OCI-LY1 (cell line): ENCODE data around the gene COX19.

Source experiments
- H2AFZ ChIP-seq: fragments of 200-600 bp; sonication (generic), shearing (Covaris generic); 2 replicates; pipeline ENCODE4 v1.6.0; 2014; ENCODE audit warnings: antibody characterized with exemption, mild to moderate bottlenecking, low read length
- H3F3A ChIP-seq: fragments of 200-600 bp; sonication (generic), shearing (Covaris generic); 2 replicates; pipeline ENCODE4 v1.6.0; 2014; ENCODE audit warnings: mild to moderate bottlenecking, antibody characterized with exemption, low read length, moderate library complexity; ENCODE audit not compliant: insufficient read depth
- H3K27ac ChIP-seq: fragments of 200-600 bp; sonication (generic); 2 replicates; pipeline ENCODE4 v1.5.1; 2014; ENCODE audit warnings: low read length, mixed run types, mild to moderate bottlenecking, low read depth; ENCODE audit not compliant: poor library complexity, severe bottlenecking
- H3K27me3 ChIP-seq: fragments of 200-600 bp; sonication (generic); 2 replicates; pipeline ENCODE4 v1.6.0; 2014; ENCODE audit warnings: antibody characterized with exemption, mild to moderate bottlenecking, low read length, moderate library complexity; ENCODE audit not compliant: insufficient read depth
- H3K36me3 ChIP-seq: fragments of 200-600 bp; sonication (generic); 2 replicates; pipeline ENCODE4 v1.6.1; 2014; ENCODE audit warnings: mild to moderate bottlenecking, antibody characterized with exemption, low read length, moderate library complexity, mixed read lengths; ENCODE audit not compliant: insufficient read depth
- H3K4me1 ChIP-seq: fragments of 200-600 bp; sonication (generic); 2 replicates; pipeline ENCODE4 v1.5.1; 2014; ENCODE audit warnings: mild to moderate bottlenecking, low read length, moderate library complexity; ENCODE audit not compliant: insufficient read depth, severe bottlenecking
- H3K4me2 ChIP-seq: fragments of 200-600 bp; sonication (generic), shearing (Covaris generic); 2 replicates; pipeline ENCODE4 v1.6.1; 2014; ENCODE audit warnings: low read length
- H3K4me3 ChIP-seq: fragments of 200-600 bp; sonication (generic); 2 replicates; pipeline ENCODE4 v1.5.1; 2014; ENCODE audit warnings: low read length, low read depth, mild to moderate bottlenecking, mixed read lengths; ENCODE audit not compliant: poor library complexity, severe bottlenecking
- H3K79me2 ChIP-seq: fragments of 200-600 bp; shearing (Covaris generic); 2 replicates; pipeline ENCODE4 v1.6.1; 2016; ENCODE audit warnings: mixed run types, low read length, mixed read lengths; ENCODE audit not compliant: insufficient read depth
- H3K9ac ChIP-seq: fragments of 200-600 bp; sonication (generic), shearing (Covaris generic); 2 replicates; pipeline ENCODE4 v1.6.1; 2014; ENCODE audit warnings: mild to moderate bottlenecking, low read length, mixed read lengths
- H3K9me2 ChIP-seq: fragments of 200-600 bp; sonication (generic), shearing (Covaris generic); 2 replicates; pipeline ENCODE4 v1.6.1; 2014; ENCODE audit warnings: low read depth, mild to moderate bottlenecking, low read length, mixed read lengths
- H3K9me3 ChIP-seq: fragments of 200-600 bp; shearing (Covaris generic); 2 replicates; pipeline ENCODE4 v1.6.1; 2014; ENCODE audit warnings: low read length, mixed read lengths
- H4K20me1 ChIP-seq: fragments of 200-600 bp; sonication (generic), shearing (Covaris generic); 2 replicates; pipeline ENCODE4 v1.6.0; 2016; ENCODE audit warnings: mild to moderate bottlenecking, low read length; ENCODE audit not compliant: insufficient read depth
- EZH2 ChIP-seq: fragments of 200-600 bp; sonication (generic), shearing (Covaris generic); IDR thresholded peaks from 2 replicates; pipeline ENCODE4 v1.8.0; 2017; ENCODE audit warnings: borderline replicate concordance, mixed run types, mild to moderate bottlenecking, antibody characterized with exemption, low read length, moderate library complexity, mixed read lengths
- TF ChIP-seq, protein P1 (sequence below): fragments of 200-600 bp; sonication (generic), shearing (Covaris generic); IDR thresholded peaks from 2 replicates; pipeline ENCODE4 v1.5.1; 2017; ENCODE audit warnings: mild to moderate bottlenecking, antibody characterized with exemption, low read length, moderate library complexity, mixed read lengths

Gene COX19

DNA sequence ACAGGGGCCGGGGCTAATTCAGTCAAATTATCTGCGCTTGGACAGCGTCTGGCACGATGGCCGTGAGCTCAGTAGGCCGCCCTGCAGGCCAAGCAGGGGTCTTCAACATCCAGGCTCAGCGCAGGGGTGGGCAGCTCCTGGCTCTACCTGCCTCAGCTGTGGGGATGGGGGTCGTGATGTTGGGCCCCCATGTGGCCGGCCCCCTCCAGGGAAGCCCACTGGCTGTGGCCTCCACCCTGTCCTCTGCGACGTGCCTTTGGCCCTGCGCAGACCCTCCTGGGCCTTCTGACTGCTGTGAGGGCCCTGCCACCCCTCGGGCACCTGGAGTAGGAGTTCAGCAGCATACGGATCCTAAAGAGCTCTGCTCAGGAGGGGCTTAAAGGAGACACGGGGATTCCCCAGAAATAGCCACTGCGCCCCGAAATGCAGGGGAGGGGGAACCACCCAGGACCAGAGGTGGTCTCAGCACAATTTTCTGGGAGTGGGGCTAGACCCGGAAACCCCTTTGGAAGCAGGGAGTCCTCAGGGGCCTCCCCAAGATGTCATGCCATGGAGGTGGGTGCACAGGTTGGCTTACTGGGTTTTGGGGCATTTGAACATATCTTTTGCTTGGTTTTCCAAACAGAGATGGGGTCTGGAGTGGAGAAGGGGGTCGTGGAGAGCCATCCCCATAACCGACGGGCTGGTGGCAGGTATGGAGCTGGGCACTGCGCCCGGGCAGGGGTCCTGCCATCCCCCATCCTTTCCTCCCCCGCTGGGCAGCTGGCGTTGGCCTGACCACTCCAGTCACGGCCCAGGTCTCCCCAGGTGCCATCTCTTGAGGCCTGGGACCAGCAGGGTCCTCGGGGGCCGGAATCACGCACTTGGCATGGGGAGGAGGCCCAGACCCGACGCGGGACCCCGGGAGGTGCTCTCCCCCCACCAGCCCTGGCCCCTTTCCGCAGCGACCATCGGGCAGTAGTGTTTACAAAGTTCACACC lies 16.8 kb downstream of the COX19 start:
- no peak overlapping the region for H3K4me2 ChIP-seq
- no peak overlapping the region for H3K4me3 ChIP-seq
- no peaks in the 10 kb centered on the region for H4K20me1 ChIP-seq
- TF ChIP-seq EZH2, result no peak
- TF ChIP-seq, protein P1, sequence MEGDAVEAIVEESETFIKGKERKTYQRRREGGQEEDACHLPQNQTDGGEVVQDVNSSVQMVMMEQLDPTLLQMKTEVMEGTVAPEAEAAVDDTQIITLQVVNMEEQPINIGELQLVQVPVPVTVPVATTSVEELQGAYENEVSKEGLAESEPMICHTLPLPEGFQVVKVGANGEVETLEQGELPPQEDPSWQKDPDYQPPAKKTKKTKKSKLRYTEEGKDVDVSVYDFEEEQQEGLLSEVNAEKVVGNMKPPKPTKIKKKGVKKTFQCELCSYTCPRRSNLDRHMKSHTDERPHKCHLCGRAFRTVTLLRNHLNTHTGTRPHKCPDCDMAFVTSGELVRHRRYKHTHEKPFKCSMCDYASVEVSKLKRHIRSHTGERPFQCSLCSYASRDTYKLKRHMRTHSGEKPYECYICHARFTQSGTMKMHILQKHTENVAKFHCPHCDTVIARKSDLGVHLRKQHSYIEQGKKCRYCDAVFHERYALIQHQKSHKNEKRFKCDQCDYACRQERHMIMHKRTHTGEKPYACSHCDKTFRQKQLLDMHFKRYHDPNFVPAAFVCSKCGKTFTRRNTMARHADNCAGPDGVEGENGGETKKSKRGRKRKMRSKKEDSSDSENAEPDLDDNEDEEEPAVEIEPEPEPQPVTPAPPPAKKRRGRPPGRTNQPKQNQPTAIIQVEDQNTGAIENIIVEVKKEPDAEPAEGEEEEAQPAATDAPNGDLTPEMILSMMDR, result no peak
- H3K79me2 ChIP-seq, result no peaks in the 10 kb centered on the region
- H3K4me1 ChIP-seq, result no peaks in the 10 kb centered on the region
- H3F3A ChIP-seq, result no peaks in the 10 kb centered on the region
- no peaks in the 10 kb centered on the region for H3K36me3 ChIP-seq
- peaks cover 21% of the 10 kb centered on the region for H3K27me3 ChIP-seq
- no peaks in the 10 kb centered on the region for H3K9me2 ChIP-seq
- H3K9me3 ChIP-seq, result no peaks in the 10 kb centered on the region
- no peak overlapping the region for H3K9ac ChIP-seq
- H3K27ac ChIP-seq, result no peak overlapping the region
- no peak overlapping the region for H2AFZ ChIP-seq

DNA sequence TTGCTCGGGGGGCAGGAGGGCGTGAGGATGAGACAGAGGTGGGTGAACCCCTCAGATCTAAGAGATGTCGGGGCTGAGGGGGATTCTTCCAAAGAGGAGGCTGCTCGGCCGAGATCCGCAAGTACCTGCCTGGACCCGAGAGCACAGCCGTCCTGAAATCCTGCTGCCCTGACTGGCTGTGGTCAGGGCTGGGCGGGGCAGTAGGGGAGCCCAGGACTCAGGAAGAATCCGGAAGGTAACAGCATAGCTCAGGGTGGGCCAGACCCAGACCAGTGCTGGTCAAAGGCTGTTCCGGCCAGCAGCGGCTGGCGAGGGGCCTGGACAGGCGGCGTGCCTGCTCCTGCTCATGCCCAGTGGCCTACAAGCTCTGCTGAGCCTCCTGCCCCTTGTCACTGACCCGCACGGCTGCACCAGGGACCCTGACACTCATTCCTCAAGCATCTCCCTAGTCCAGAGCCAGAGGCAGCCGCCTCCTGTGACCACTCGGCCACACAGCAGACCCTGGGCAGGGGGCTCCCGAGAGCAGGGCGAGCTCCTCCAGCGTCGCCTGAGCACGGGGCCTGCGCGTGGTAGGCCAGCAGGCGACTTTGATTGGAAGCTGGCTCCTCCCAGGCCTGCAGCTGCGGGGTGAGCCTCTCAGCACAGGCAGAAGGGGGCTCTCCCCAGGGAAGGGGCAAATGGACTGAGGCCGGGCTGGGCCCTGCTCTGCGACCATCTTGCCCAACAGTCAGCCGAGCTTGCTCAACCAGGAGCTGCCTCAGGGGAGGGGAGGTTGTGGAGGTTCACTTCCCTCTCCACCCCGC lies 17.7 kb downstream of the COX19 start:
- Histone ChIP-seq H3K79me2 (no peaks in the 10 kb centered on the region), H3K27me3 (peaks cover 21% of the 10 kb centered on the region), H3K4me1 (no peaks in the 10 kb centered on the region), H4K20me1 (no peaks in the 10 kb centered on the region), H2AFZ (no peak overlapping the region), H3K9me3 (no peaks in the 10 kb centered on the region), H3K36me3 (no peaks in the 10 kb centered on the region), H3K27ac (no peak overlapping the region), H3K4me2 (no peak overlapping the region), H3F3A (no peaks in the 10 kb centered on the region), H3K9me2 (no peaks in the 10 kb centered on the region), H3K4me3 (no peak overlapping the region), H3K9ac (no peak overlapping the region)
- TF ChIP-seq, protein P1, result no peak
- no peak for TF ChIP-seq EZH2

GRCh38 chr7:956031-956430 lies 19.3 kb downstream of the COX19 start:
- no peak overlapping the region for H3K4me2 ChIP-seq
- H3K27ac ChIP-seq, result no peak overlapping the region
- H3F3A ChIP-seq, result no peaks in the 10 kb centered on the region

More at GRCh38 chr7:956031-956430, 19.3 kb downstream of the COX19 start:
- no peak for TF ChIP-seq EZH2
- TF ChIP-seq, protein P1, result no peak
- no peaks in the 10 kb centered on the region for H3K4me1 ChIP-seq
- no peaks in the 10 kb centered on the region for H4K20me1 ChIP-seq
- H3K79me2 ChIP-seq, result no peaks in the 10 kb centered on the region
- no peaks in the 10 kb centered on the region for H3K36me3 ChIP-seq
- H3K9me2 ChIP-seq, result no peaks in the 10 kb centered on the region
- H3K4me3 ChIP-seq, result no peak overlapping the region
- no peaks in the 10 kb centered on the region for H3K9me3 ChIP-seq
- H3K9ac ChIP-seq, result no peak overlapping the region
- no peak overlapping the region for H2AFZ ChIP-seq
- peaks cover 21% of the 10 kb centered on the region for H3K27me3 ChIP-seq
